ENCODE measurements around the gene CLNK.

CLNK gene

GRCh38 chr4:10613926-10614478 is 70.6 kb downstream of the CLNK start:
- H3K4me3 ChIP-seq (ENCODE audit: control insufficient read depth, low read depth, low read length): no peak overlapping the region
- no peak for DNase-seq (ENCODE audit: low read depth)
- no peak for TF ChIP-seq CTCF (conservative IDR thresholded peaks at IDR 0.05; ENCODE audit: control insufficient read depth, insufficient read depth, low read depth, low read length)

GRCh38 chr4:10612476-10612875 is 72.1 kb downstream of the CLNK start:
- H3K4me3 ChIP-seq (ENCODE audit: control insufficient read depth, low read depth, low read length): no peak overlapping the region
- DNase-seq (ENCODE audit: low read depth): no peak
- no peak for TF ChIP-seq CTCF (conservative IDR thresholded peaks at IDR 0.05; ENCODE audit: control insufficient read depth, insufficient read depth, low read depth, low read length)

- H3K4me3 ChIP-seq (ENCODE audit: control insufficient read depth, low read depth, low read length): no peak overlapping the region
- peak; percentile 87 for DNase-seq (ENCODE audit: low read depth)
- TF ChIP-seq CTCF (conservative IDR thresholded peaks at IDR 0.05; ENCODE audit: control insufficient read depth, insufficient read depth, low read depth, low read length): no peak
Measured at GRCh38 chr4:10611673-10612072, 72.9 kb downstream of the CLNK start.

GRCh38 chr4:10608501-10609219 is 75.9 kb downstream of the CLNK start:
- no peak overlapping the region for H3K4me3 ChIP-seq (ENCODE audit: control insufficient read depth, low read depth, low read length)
- DNase-seq (ENCODE audit: low read depth): no peak
- TF ChIP-seq CTCF (conservative IDR thresholded peaks at IDR 0.05; ENCODE audit: control insufficient read depth, insufficient read depth, low read depth, low read length): no peak

- no peak for DNase-seq (ENCODE audit: low read depth)
- TF ChIP-seq CTCF (conservative IDR thresholded peaks at IDR 0.05; ENCODE audit: control insufficient read depth, insufficient read depth, low read depth, low read length): no peak
- H3K4me3 ChIP-seq (ENCODE audit: control insufficient read depth, low read depth, low read length): no peak overlapping the region
Measured at GRCh38 chr4:10607206-10607605, 77.4 kb downstream of the CLNK start.

GRCh38 chr4:10606483-10607155 is 77.9 kb downstream of the CLNK start:
- no peak for TF ChIP-seq CTCF (conservative IDR thresholded peaks at IDR 0.05; ENCODE audit: control insufficient read depth, insufficient read depth, low read depth, low read length)
- H3K4me3 ChIP-seq (ENCODE audit: control insufficient read depth, low read depth, low read length): no peak overlapping the region
- DNase-seq (ENCODE audit: low read depth): no peak
